ENCODE data around the gene RTL10. TPM values are rescaled to one million over a fixed set of nuclear protein-coding genes. Genes with fewer than 3 reads are reported as not detected.

Gene RTL10
- polyA plus RNA-seq, 1 of the 3 experiments (the other 2 are of a cell fraction), result 7.8 TPM

- TF ChIP-seq YY1 (IDR thresholded peaks at IDR 0.05; ENCODE audit: low read depth) (no peak), SIN3A (IDR thresholded peaks at IDR 0.05; ENCODE audit: borderline replicate concordance, low read depth, low read length) (no peak)
- TF ChIP-seq, protein P1, sequence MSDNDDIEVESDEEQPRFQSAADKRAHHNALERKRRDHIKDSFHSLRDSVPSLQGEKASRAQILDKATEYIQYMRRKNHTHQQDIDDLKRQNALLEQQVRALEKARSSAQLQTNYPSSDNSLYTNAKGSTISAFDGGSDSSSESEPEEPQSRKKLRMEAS (IDR thresholded peaks at IDR 0.05; ENCODE audit: low read depth), result no peak
- TF ChIP-seq, protein P2, sequence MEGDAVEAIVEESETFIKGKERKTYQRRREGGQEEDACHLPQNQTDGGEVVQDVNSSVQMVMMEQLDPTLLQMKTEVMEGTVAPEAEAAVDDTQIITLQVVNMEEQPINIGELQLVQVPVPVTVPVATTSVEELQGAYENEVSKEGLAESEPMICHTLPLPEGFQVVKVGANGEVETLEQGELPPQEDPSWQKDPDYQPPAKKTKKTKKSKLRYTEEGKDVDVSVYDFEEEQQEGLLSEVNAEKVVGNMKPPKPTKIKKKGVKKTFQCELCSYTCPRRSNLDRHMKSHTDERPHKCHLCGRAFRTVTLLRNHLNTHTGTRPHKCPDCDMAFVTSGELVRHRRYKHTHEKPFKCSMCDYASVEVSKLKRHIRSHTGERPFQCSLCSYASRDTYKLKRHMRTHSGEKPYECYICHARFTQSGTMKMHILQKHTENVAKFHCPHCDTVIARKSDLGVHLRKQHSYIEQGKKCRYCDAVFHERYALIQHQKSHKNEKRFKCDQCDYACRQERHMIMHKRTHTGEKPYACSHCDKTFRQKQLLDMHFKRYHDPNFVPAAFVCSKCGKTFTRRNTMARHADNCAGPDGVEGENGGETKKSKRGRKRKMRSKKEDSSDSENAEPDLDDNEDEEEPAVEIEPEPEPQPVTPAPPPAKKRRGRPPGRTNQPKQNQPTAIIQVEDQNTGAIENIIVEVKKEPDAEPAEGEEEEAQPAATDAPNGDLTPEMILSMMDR (IDR thresholded peaks at IDR 0.05), result no peak
Measured at GRCh38 chr22:19868333-19868732, 13.7 kb upstream of the RTL10 start (continued).

GRCh38 chr22:19867617-19868016 is 12.9 kb upstream of the RTL10 start:
- Histone ChIP-seq H3K4me1 (ENCODE audit: control insufficient read depth in 1 of 2, insufficient read depth in 2 of 2, low read depth in 1 of 2, low read length in 1 of 2) (no peaks in the 10 kb centered on the region; a peak in 1 of 4 replicates), H4K20me1 (ENCODE audit: insufficient read depth) (no peaks in the 10 kb centered on the region), H3K9me2 (no peaks in the 10 kb centered on the region), H3K36me3 (replicated peaks in 1 of 2; ENCODE audit: control insufficient read depth in 1 of 2, insufficient read depth in 2 of 2, low read length in 1 of 2) (no peaks in the 10 kb centered on the region), H3F3A (replicated peaks; ENCODE audit: insufficient read depth) (no peaks in the 10 kb centered on the region), H3K4me2 (no peak overlapping the region), H3K27me3 (ENCODE audit: insufficient read depth) (no peaks in the 10 kb centered on the region), H3K4me3 (ENCODE audit: low read depth in 2 of 2, low read length in 1 of 2) (no peak overlapping the region), H3K9me3 (no peaks in the 10 kb centered on the region), H3K9ac (no peak overlapping the region), H3K79me2 (ENCODE audit: insufficient read depth) (no peaks in the 10 kb centered on the region), H3K27ac (ENCODE audit: low read depth in 2 of 2, low read length in 1 of 2) (no peak overlapping the region), H2AFZ (ENCODE audit: low read depth) (no peak overlapping the region)
- 95% methylated on average over 7 of the region's 7 CpGs for WGBS (ENCODE audit: low lambda C conversion rate)
- ChIA-PET POLR2A (no interaction called here), CTCF (interaction anchor here (1.3 to 3.4 kb wide), 3 partner anchors 8 to 137 kb away, joined by 3 to 20 read pairs (median 7); no protein-coding TSS in a partner anchor)
- DNase-seq, result no peak
- TF ChIP-seq NFIC (IDR thresholded peaks at IDR 0.05; ENCODE audit: borderline replicate concordance), result no peak
- no peak for TF ChIP-seq NRF1 (IDR thresholded peaks at IDR 0.05; ENCODE audit: low read depth, low read length)
- no peak for TF ChIP-seq GABPA (IDR thresholded peaks at IDR 0.05; ENCODE audit: low read depth)
- no peak for TF ChIP-seq MEF2A (IDR thresholded peaks at IDR 0.05; ENCODE audit: borderline replicate concordance, low read depth)
- no peak for TF ChIP-seq YY1 (IDR thresholded peaks at IDR 0.05; ENCODE audit: low read depth)
- no peak for TF ChIP-seq REST (IDR thresholded peaks at IDR 0.05; ENCODE audit: low read depth, low read length)
- TF ChIP-seq FOXM1 (IDR thresholded peaks at IDR 0.05; ENCODE audit: low read depth), result no peak
- TF ChIP-seq RXRA (IDR thresholded peaks at IDR 0.05; ENCODE audit: borderline replicate concordance, low read depth), result no peak
- TF ChIP-seq IRF3 (IDR thresholded peaks at IDR 0.05; ENCODE audit: low read depth, low read length), result no peak
